Uterus (tissue), 4 donors: Measurements from ENCODE around the gene NSMCE3. TPM values are rescaled to one million over a fixed set of nuclear protein-coding genes. Genes with fewer than 3 reads are reported as not detected.

Source experiments
- DNase-seq, 2 donors: peaks; one replicate each; pipeline ENCODE4 v3.0.0-alpha.2; 2019 to 2020
- H3K27ac ChIP-seq, 2 donors: fragments of 200-600 bp; sonication (generic); 1 replicate in 1 of 2; 2 replicates in 1 of 2; pipeline ENCODE4 v1.5.1; 2016 to 2018
- H3K27me3 ChIP-seq, 2 donors: fragments of 200-600 bp; sonication (generic); one replicate each; pipeline ENCODE4 v1.5.1; 2018 to 2019; ENCODE audit warnings: control low read depth in 1 of 2
- H3K36me3 ChIP-seq, 2 donors: fragments of 200-600 bp; sonication (generic); one replicate each; pipeline ENCODE4 v1.5.1; 2019; ENCODE audit warnings: control low read depth in 1 of 2
- H3K4me1 ChIP-seq, 2 donors: fragments of 200-600 bp; sonication (generic); one replicate each; pipeline ENCODE4 v1.5.1; 2018 to 2019; ENCODE audit warnings: control low read depth in 1 of 2
- H3K4me3 ChIP-seq, 2 donors: fragments of 200-600 bp; sonication (generic); 1 replicate in 1 of 2; 2 replicates in 1 of 2; pipeline ENCODE4 v1.5.1; 2018 to 2019; ENCODE audit warnings: mild to moderate bottlenecking in 1 of 2
- H3K9me3 ChIP-seq, 2 donors: fragments of 200-600 bp; sonication (generic); one replicate each; pipeline ENCODE4 v1.5.1; 2019; ENCODE audit warnings: control low read depth in 1 of 2
- POLR2A ChIP-seq, 2 donors: fragments of 450-650 bp; IDR thresholded peaks; one replicate each; pipeline ENCODE4 v1.6.1; 2016; ENCODE audit warnings: antibody characterized with exemption in 2 of 2, mild to moderate bottlenecking in 1 of 2, moderate library complexity in 1 of 2
- intact Hi-C: fragments of 100-400 bp; cut with DNase I; formaldehyde crosslinking; loops from one replicate; pipeline ENCODE4 v1.15.1; 2023; ENCODE audit warnings: low total_unique reads
- total RNA-seq, 4 donors: library from RNA; depleted of rRNA in 3 of 4; stranded (reverse); fragments of >200 nt in 3 of 4; gene quantifications; one replicate each; pipeline versions ENCODE4 v1.1.0 to v1.2.4, GENCODE V29; 2014 to 2023
- TF ChIP-seq, protein P1 (sequence below), 4 experiments: fragments of 200-600 bp in 2 of 4; fragments of 450-650 bp in 2 of 4; sonication (generic) in 2 of 4; IDR thresholded peaks; one replicate each; pipeline ENCODE4 v1.5.1; 2016 to 2019; ENCODE audit warnings: antibody characterized with exemption in 4 of 4, mild to moderate bottlenecking in 2 of 4, moderate library complexity in 1 of 4
- donor health status: DM: yes; HTN: yes; CAD: no.

NSMCE3 gene
- total RNA-seq, 4 donors from 2014 or later: 4.4 to 16.7 (median 9.5) TPM

DNA sequence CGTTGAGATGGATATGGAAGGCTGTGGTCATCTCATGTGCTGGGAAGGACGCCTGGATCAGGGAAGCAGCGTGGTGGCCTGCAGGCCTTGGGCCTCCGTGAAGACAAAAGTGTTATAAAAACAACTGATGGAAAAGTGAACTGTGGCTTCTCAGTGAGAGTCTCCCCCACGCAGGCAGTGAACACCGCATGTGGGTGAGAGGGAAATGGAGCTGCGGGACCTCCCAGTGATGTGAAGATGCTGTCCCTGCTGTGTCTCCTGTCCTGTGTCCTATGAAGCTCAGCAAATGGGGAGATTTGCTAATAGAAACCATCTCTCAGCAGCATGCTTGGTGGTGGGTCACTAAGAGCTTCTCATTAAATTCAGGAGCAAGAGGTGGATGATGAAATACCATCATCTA, 25.1 kb downstream of the NSMCE3 start:
- intact Hi-C loops: no loop called here
- no peaks in the 10 kb centered on the region for H3K36me3 ChIP-seq
- TF ChIP-seq POLR2A (IDR thresholded peaks at IDR 0.05): no peak
- TF ChIP-seq, protein P1, sequence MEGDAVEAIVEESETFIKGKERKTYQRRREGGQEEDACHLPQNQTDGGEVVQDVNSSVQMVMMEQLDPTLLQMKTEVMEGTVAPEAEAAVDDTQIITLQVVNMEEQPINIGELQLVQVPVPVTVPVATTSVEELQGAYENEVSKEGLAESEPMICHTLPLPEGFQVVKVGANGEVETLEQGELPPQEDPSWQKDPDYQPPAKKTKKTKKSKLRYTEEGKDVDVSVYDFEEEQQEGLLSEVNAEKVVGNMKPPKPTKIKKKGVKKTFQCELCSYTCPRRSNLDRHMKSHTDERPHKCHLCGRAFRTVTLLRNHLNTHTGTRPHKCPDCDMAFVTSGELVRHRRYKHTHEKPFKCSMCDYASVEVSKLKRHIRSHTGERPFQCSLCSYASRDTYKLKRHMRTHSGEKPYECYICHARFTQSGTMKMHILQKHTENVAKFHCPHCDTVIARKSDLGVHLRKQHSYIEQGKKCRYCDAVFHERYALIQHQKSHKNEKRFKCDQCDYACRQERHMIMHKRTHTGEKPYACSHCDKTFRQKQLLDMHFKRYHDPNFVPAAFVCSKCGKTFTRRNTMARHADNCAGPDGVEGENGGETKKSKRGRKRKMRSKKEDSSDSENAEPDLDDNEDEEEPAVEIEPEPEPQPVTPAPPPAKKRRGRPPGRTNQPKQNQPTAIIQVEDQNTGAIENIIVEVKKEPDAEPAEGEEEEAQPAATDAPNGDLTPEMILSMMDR (IDR thresholded peaks at IDR 0.05): no peak
- no peaks in the 10 kb centered on the region for H3K27me3 ChIP-seq
- H3K4me3 ChIP-seq: no peak overlapping the region
- no peaks in the 10 kb centered on the region for H3K4me1 ChIP-seq
- no peak overlapping the region for H3K27ac ChIP-seq
- no peak for DNase-seq
- no peaks in the 10 kb centered on the region for H3K9me3 ChIP-seq

DNA sequence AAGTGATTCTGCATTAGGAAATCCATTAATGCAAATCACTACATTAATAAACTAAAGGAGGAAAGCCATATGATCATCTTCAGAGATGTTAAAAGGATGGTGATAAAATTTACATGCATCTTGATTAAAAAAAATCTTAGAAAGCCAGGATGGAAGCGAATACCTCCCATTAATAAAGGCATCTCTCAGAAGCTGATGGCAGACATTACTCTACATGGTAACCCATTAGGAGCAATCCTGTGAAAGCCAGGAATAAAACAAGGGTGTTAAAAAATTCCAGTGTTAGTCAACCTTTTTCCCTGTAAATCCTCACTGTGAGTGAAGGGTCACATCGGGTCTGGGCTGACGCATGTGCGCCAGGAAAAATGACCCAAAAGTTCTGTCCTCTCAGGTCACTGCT, 25.5 kb downstream of the NSMCE3 start:
- Histone ChIP-seq H3K27me3 (no peaks in the 10 kb centered on the region), H3K9me3 (no peaks in the 10 kb centered on the region), H3K36me3 (no peaks in the 10 kb centered on the region), H3K27ac (no peak overlapping the region), H3K4me1 (no peaks in the 10 kb centered on the region), H3K4me3 (no peak overlapping the region)
- no peak for DNase-seq
- intact Hi-C loops: no loop called here
- TF ChIP-seq, protein P1 (IDR thresholded peaks at IDR 0.05): no peak
- TF ChIP-seq POLR2A (IDR thresholded peaks at IDR 0.05): no peak

DNA sequence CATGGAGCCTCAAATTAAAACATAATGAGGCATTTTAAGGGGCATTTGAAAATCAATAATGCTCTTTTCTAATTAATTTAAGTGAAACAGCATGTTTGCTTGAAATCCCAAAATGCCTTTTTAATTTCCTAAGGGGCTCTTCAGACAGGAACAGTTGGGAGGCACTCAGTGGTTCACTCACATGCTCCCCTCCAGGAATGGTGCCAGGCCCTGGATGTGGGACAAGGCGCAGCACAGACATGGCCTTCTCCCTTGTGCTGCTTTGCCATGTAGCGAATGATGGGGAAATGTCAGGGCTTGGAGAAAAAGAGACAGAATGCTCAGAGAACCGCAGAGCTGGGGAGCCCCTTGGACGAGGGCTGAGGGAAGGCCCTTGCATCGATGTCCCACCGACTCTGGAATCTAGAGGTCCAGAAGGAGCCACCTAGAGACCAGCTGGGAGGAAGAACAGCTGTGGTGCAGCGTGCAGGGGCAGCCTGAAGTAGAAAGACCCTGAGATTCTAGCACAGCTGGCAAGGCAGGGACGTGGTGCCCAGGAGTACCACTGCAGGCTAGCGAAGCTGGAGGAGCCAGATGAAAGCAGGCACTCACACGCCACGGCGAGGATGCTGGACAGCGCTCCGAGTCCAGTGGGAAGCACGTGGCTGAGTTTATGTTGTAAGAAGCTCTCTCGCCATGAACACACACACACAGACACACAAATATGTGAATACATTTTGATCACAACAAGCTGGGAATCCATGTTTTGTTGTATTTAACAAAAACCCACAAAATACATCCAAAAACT, 27.0 kb downstream of the NSMCE3 start:
- Histone ChIP-seq H3K27ac (no peak overlapping the region), H3K36me3 (no peaks in the 10 kb centered on the region), H3K4me1 (no peaks in the 10 kb centered on the region), H3K9me3 (no peaks in the 10 kb centered on the region), H3K4me3 (no peak overlapping the region), H3K27me3 (no peaks in the 10 kb centered on the region)
- TF ChIP-seq, protein P1 (IDR thresholded peaks at IDR 0.05): no peak
- no peak for TF ChIP-seq POLR2A (IDR thresholded peaks at IDR 0.05)
- intact Hi-C loops: no loop called here
- no peak for DNase-seq

DNA sequence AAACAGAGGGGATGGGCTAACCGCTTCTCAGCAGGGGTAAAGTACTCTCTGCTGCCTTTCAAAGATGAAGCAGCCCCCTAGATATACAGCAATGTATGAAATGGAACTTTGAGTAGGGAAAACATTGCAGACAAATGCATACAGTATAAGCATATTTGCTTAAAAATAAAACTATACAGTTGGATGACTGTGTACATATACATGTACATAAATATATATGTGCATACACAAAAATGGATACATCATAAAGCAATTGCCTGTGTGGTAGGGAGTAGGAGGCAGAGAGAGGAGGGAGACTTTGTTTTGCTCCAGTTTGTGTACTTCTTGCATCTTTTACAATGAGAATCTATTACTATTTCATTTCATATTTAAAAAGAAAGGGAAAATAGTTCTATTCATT, 28.4 kb downstream of the NSMCE3 start:
- TF ChIP-seq, protein P1 (IDR thresholded peaks at IDR 0.05): no peak
- TF ChIP-seq POLR2A (IDR thresholded peaks at IDR 0.05): no peak
- intact Hi-C loops: no loop called here
- H3K9me3 ChIP-seq: no peaks in the 10 kb centered on the region
- no peaks in the 10 kb centered on the region for H3K4me1 ChIP-seq
- H3K27ac ChIP-seq: no peak overlapping the region
- DNase-seq: no peak
- H3K27me3 ChIP-seq: no peaks in the 10 kb centered on the region
- no peak overlapping the region for H3K4me3 ChIP-seq
- H3K36me3 ChIP-seq: no peaks in the 10 kb centered on the region

DNA sequence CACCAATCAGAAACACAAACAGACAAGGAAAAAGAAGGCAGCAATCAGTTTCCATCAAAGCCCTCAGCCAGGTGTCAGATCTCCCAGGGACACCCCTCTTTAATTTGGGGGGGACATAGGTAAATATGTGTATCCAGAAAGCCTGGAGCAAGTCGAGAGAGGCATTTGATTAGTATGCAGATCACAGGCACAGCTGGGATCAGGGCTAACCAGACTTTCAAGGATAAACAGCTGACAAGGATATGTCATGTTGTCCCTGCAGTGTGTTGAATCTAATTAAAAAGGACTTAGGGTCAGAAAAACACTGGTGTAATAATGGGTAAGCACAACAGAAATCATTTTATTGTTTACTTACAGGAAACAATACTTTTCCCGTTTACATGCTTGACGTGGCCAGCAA, 30.2 kb downstream of the NSMCE3 start:
- Histone ChIP-seq H3K4me1 (no peaks in the 10 kb centered on the region), H3K27me3 (no peaks in the 10 kb centered on the region), H3K9me3 (no peaks in the 10 kb centered on the region), H3K27ac (no peak overlapping the region), H3K36me3 (no peaks in the 10 kb centered on the region), H3K4me3 (no peak overlapping the region)
- no peak for DNase-seq
- intact Hi-C loops: no loop called here
- TF ChIP-seq, protein P1 (IDR thresholded peaks at IDR 0.05): no peak
- TF ChIP-seq POLR2A (IDR thresholded peaks at IDR 0.05): no peak
